Colonic mucosa (tissue), 4 donors: ENCODE measurements around the gene FER1L5. TPM values are rescaled to one million over a fixed set of nuclear protein-coding genes. Genes with fewer than 3 reads are reported as not detected.

ENCODE experiments used
- DNase-seq: peaks from one replicate; pipeline ENCODE4 v3.0.0-alpha.2; 2020
- H3K27ac ChIP-seq: fragments of 200-600 bp; one replicate; pipeline ENCODE4 v1.8.0; 2021
- H3K27me3 ChIP-seq: fragments of 200-600 bp; one replicate; pipeline ENCODE4 v1.8.0; 2021
- H3K36me3 ChIP-seq: fragments of 200-600 bp; one replicate; pipeline ENCODE4 v1.8.0; 2021
- H3K4me1 ChIP-seq: fragments of 200-600 bp; one replicate; pipeline ENCODE4 v1.8.0; 2021; ENCODE audit warnings: mild to moderate bottlenecking
- H3K4me3 ChIP-seq: fragments of 200-600 bp; one replicate; pipeline ENCODE4 v1.8.0; 2021
- H3K9ac ChIP-seq, 2 donors: one replicate each; pipeline ENCODE4 v1.7.0; 2013; ENCODE audit warnings: control low read depth in 2 of 2, low read depth in 2 of 2, low read length in 2 of 2
- H3K9me3 ChIP-seq: fragments of 200-600 bp; one replicate; pipeline ENCODE4 v1.8.0; 2021
- CTCF ChIP-seq: fragments of 200-600 bp; IDR thresholded peaks from one replicate; pipeline ENCODE4 v1.8.0; 2022; ENCODE audit warnings: antibody characterized with exemption, mild to moderate bottlenecking
- intact Hi-C: fragments of 100-400 bp; cut with DNase I; formaldehyde crosslinking; loops from one replicate; pipeline ENCODE4 v1.14.1; 2022
- total RNA-seq, 2 donors: library from RNA; stranded (reverse); fragmentation: NEBNext Ultra II Directional in 1 of 2; extraction: Animal tissue kit (Norgen Biotek cat#: 25700) in 1 of 2; gene quantifications; one replicate each; pipeline ENCODE4 v1.2.1, GENCODE V29; 2021
- donor health status: healthy.
- donor health status: DM: no; HTN: no; CAD: no.
- donor health status: DM: no; HTN: no; CAD: no.

FER1L5 gene
- total RNA-seq, 2 donors from 2014 or later, result not detected

- no peak for TF ChIP-seq CTCF
- DNase-seq, result no peak
- no peak overlapping the region for H3K4me3 ChIP-seq
- no peaks in the 10 kb centered on the region for H3K27me3 ChIP-seq
- H3K9me3 ChIP-seq, result no peaks in the 10 kb centered on the region
- H3K4me1 ChIP-seq, result no peaks in the 10 kb centered on the region
- H3K9ac ChIP-seq, result no peak overlapping the region
- intact Hi-C loops, result no loop called here
- H3K36me3 ChIP-seq, result no peaks in the 10 kb centered on the region
- no peak overlapping the region for H3K27ac ChIP-seq
Observed at GRCh38 chr2:96715658-96716057, 73.1 kb downstream of the FER1L5 start.

GRCh38 chr2:96716388-96716787 lies 73.8 kb downstream of the FER1L5 start:
- H3K27me3 ChIP-seq, result no peaks in the 10 kb centered on the region
- DNase-seq, result no peak
- H3K9ac ChIP-seq, result no peak overlapping the region
- H3K9me3 ChIP-seq, result no peaks in the 10 kb centered on the region
- no peak for TF ChIP-seq CTCF
- H3K36me3 ChIP-seq, result no peaks in the 10 kb centered on the region
- intact Hi-C loops, result no loop called here
- no peaks in the 10 kb centered on the region for H3K4me1 ChIP-seq
- H3K27ac ChIP-seq, result no peak overlapping the region
- H3K4me3 ChIP-seq, result no peak overlapping the region

GRCh38 chr2:96726131-96726530 lies 83.6 kb downstream of the FER1L5 start:
- DNase-seq, result no peak
- peaks cover 8% of the 10 kb centered on the region for H3K36me3 ChIP-seq
- no peaks in the 10 kb centered on the region for H3K4me1 ChIP-seq
- H3K27me3 ChIP-seq, result no peaks in the 10 kb centered on the region
- no peak for TF ChIP-seq CTCF
- no peak overlapping the region for H3K9ac ChIP-seq
- H3K27ac ChIP-seq, result no peak overlapping the region
- intact Hi-C loops, result no loop called here
- H3K9me3 ChIP-seq, result no peaks in the 10 kb centered on the region
- no peak overlapping the region for H3K4me3 ChIP-seq

- H3K27me3 ChIP-seq, result no peaks in the 10 kb centered on the region
- no peak overlapping the region for H3K4me3 ChIP-seq
- DNase-seq, result no peak
- H3K4me1 ChIP-seq, result no peaks in the 10 kb centered on the region
- no peak overlapping the region for H3K9ac ChIP-seq
- peaks cover 8% of the 10 kb centered on the region for H3K36me3 ChIP-seq
- no peak overlapping the region for H3K27ac ChIP-seq
- no peak for TF ChIP-seq CTCF
- H3K9me3 ChIP-seq, result no peaks in the 10 kb centered on the region
- intact Hi-C loops, result no loop called here
Observed at GRCh38 chr2:96727431-96727830, 84.9 kb downstream of the FER1L5 start.

- H3K27ac ChIP-seq, result no peak overlapping the region
- no peaks in the 10 kb centered on the region for H3K27me3 ChIP-seq
- DNase-seq, result no peak
- no peaks in the 10 kb centered on the region for H3K4me1 ChIP-seq
- intact Hi-C loops, result loop anchor here (10.0 kb wide), 1 partner anchor 95 kb away; the partner anchor contains the start of gene KANSL3
- no peaks in the 10 kb centered on the region for H3K9me3 ChIP-seq
- H3K4me3 ChIP-seq, result no peak overlapping the region
- TF ChIP-seq CTCF, result no peak
- peaks cover 8% of the 10 kb centered on the region for H3K36me3 ChIP-seq
- H3K9ac ChIP-seq, result no peak overlapping the region
Observed at GRCh38 chr2:96729748-96730147, 87.2 kb downstream of the FER1L5 start.
